HepG2 (cell line): ENCODE results near the gene IL22RA1. TPM values are rescaled to one million over a fixed set of nuclear protein-coding genes. Genes with fewer than 3 reads are reported as not detected.
A peak's percentile ranks its signal among the peaks of the same experiment; 100 is the strongest.

Experiments used
- CBFB ChIP-seq: sonication (generic); formaldehyde crosslinking; IDR thresholded peaks from 2 replicates; pipeline ENCODE4 v1.4.0; 2020; ENCODE audit warnings: missing genetic modification reagents
- FOXA3 ChIP-seq: IDR thresholded peaks from 2 replicates; pipeline ENCODE4 v1.6.1; 2016; ENCODE audit warnings: missing genetic modification reagents, missing compliant biosample characterization
- HIVEP1 ChIP-seq: sonication (generic); formaldehyde crosslinking; IDR thresholded peaks from 2 replicates; pipeline ENCODE4 v1.4.0; 2020; ENCODE audit warnings: mild to moderate bottlenecking, missing genetic modification reagents
- KLF16 ChIP-seq, 2 experiments: sonication (generic) in 1 of 2; formaldehyde crosslinking in 1 of 2; IDR thresholded peaks; 2 replicates each; pipeline versions ENCODE4 v1.6.1 to v1.8.0; 2016 to 2023; ENCODE audit warnings: missing genetic modification reagents in 2 of 2, missing compliant biosample characterization in 1 of 2
- KMT2B ChIP-seq: IDR thresholded peaks from 2 replicates; pipeline ENCODE4 v1.6.1; 2016; ENCODE audit warnings: missing genetic modification reagents, missing compliant biosample characterization
- MXI1 ChIP-seq: IDR thresholded peaks from 3 replicates; pipeline ENCODE4 v1.6.1; 2012; ENCODE audit warnings: low read depth, low read length, inconsistent platforms, borderline replicate concordance
- PAX8 ChIP-seq: sonication (generic); formaldehyde crosslinking; IDR thresholded peaks from 2 replicates; pipeline ENCODE4 v1.8.0; 2022; ENCODE audit warnings: mild to moderate bottlenecking, missing genetic modification reagents, borderline replicate concordance
- PHF20 ChIP-seq: sonication (generic); formaldehyde crosslinking; IDR thresholded peaks from 2 replicates; pipeline ENCODE4 v1.5.0; 2020; ENCODE audit warnings: mild to moderate bottlenecking, missing genetic modification reagents
- RFX1 ChIP-seq: fragments of 450-650 bp; IDR thresholded peaks from 2 replicates; pipeline ENCODE4 v1.6.1; 2017
- RORA ChIP-seq: sonication (generic); formaldehyde crosslinking; IDR thresholded peaks from 2 replicates; pipeline ENCODE4 v1.5.0; 2020; ENCODE audit warnings: mild to moderate bottlenecking, missing genetic modification reagents, moderate library complexity
- SMAD3 ChIP-seq: sonication (generic); formaldehyde crosslinking; IDR thresholded peaks from 2 replicates; pipeline ENCODE4 v1.4.0; 2020; ENCODE audit warnings: missing genetic modification reagents
- TAF1 ChIP-seq: sonication (generic); formaldehyde crosslinking; IDR thresholded peaks from 2 replicates; pipeline ENCODE4 v1.4.0; 2020; ENCODE audit warnings: missing genetic modification reagents
- TBX3 ChIP-seq: fragments of 450-650 bp; IDR thresholded peaks from 2 replicates; pipeline ENCODE4 v1.6.1; 2017; ENCODE audit warnings: antibody characterized with exemption, mild to moderate bottlenecking, inconsistent platforms, borderline replicate concordance
- ZNF160 ChIP-seq: sonication (generic); formaldehyde crosslinking; IDR thresholded peaks from 2 replicates; pipeline ENCODE4 v1.8.0; 2022; ENCODE audit warnings: mild to moderate bottlenecking, inconsistent platforms, missing genetic modification reagents
- ZNF234 ChIP-seq: sonication (generic); formaldehyde crosslinking; conservative IDR thresholded peaks from 2 replicates; pipeline ENCODE4 v1.5.1; 2020; ENCODE audit warnings: mild to moderate bottlenecking, missing genetic modification reagents
- ZNF263 ChIP-seq: sonication (generic); formaldehyde crosslinking; IDR thresholded peaks from 2 replicates; pipeline ENCODE4 v1.4.0; 2020; ENCODE audit warnings: missing genetic modification reagents
- ZNF264 ChIP-seq: sonication (generic); formaldehyde crosslinking; IDR thresholded peaks from 2 replicates; pipeline ENCODE4 v1.4.0; 2020; ENCODE audit warnings: missing genetic modification reagents
- ZNF678 ChIP-seq: sonication (generic); formaldehyde crosslinking; IDR thresholded peaks from 2 replicates; pipeline ENCODE4 v1.4.0; 2020; ENCODE audit warnings: mild to moderate bottlenecking, missing genetic modification reagents
- ZNF883 ChIP-seq: sonication (generic); formaldehyde crosslinking; IDR thresholded peaks from 2 replicates; pipeline ENCODE4 v1.5.1; 2020; ENCODE audit warnings: mild to moderate bottlenecking, missing genetic modification reagents; ENCODE audit errors: not compliant biosample characterization
- polyA plus RNA-seq, 8 experiments: library from polyadenylated mRNA; depleted of rRNA in 3 of 8; stranded (reverse) in 7 of 8; unstranded in 1 of 8; fragments of >200 nt; fragmentation: Illumina TruSeq in 4 of 8; extraction: Trizol in 4 of 8; gene quantifications; 2 replicates each; pipeline versions ENCODE4 v1.2.1 to v1.2.3, GENCODE V29; 2011 to 2016; ENCODE audit warnings: low read depth in 4 of 8, missing spikeins in 1 of 8, mixed read lengths in 1 of 8; ENCODE audit not compliant: insufficient read depth in 1 of 8
- total RNA-seq, 5 experiments: library from RNA; depleted of rRNA; stranded (reverse); fragments of >200 nt; fragmentation: Illumina TruSeq; extraction: Trizol; gene quantifications; 2 replicates each; pipeline ENCODE4 v1.2.3, GENCODE V29; 2016; ENCODE audit warnings: low read depth in 1 of 5
- TF ChIP-seq, protein P1 (sequence below): IDR thresholded peaks from 2 replicates; pipeline ENCODE4 v1.4.0; 2020; ENCODE audit warnings: mild to moderate bottlenecking, missing genetic modification reagents
- TF ChIP-seq, protein P2 (sequence below): sonication (generic); formaldehyde crosslinking; IDR thresholded peaks from 2 replicates; pipeline ENCODE4 v1.5.0; 2020; ENCODE audit warnings: missing genetic modification reagents, mild to moderate bottlenecking, borderline replicate concordance
- TF ChIP-seq, protein P3 (sequence below): sonication (generic); formaldehyde crosslinking; IDR thresholded peaks from 2 replicates; pipeline ENCODE4 v1.5.1; 2020; ENCODE audit warnings: missing genetic modification reagents, mild to moderate bottlenecking, borderline replicate concordance

Gene IL22RA1
- total and polyA plus RNA-seq, 2 of the 13 experiments (the other 11 are each of a cell fraction or from before 2014, with no cell fraction given), result 4.4 to 10.2 TPM

DNA sequence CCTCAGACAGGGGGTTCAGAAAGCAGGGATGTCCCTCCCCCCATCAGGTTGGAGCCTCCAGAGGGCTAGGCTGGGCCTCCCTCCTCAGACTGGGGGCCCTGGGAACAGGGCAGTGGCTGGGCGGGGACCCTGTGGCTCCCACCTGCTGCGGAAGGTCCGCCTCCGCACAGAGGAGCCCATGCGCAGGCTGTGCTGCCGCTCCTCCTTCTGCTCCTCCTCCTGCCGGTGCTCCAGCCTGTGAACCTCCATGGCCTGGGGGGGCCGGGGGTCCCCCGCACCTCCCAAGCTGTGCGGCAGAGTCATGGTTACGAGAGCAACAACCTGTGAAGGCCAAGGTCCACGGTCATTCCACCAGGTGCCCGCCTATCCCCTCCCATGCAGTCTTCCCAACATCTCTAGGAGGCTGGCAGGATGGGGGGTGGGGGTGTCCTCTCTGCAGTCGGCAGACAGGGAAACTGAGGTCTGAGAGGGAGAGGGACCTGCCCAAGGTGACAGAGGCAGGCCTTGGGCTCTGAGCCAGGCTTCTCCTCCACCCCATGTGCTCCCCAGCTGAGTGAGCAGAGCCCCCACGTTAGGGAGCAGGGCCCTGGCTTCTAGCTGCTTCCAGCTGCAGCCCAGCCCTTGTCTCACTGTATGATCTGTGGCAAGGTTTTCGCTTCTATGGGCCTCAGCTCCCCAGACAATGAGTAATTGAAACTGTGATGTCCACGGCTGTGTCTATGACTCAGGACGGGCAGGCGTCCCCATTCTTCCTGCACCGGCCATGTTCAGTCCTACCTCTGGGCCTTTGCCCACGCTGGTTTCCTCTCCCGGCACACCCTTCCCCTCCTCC, 34.4 kb downstream of the IL22RA1 start (continued):
- TF ChIP-seq ZNF883 (CRISPR knock-in tag) (peak; percentile 0), CBFB (CRISPR knock-in tag) (no peak; the same call in 1 of the 2 replicates), ZNF264 (no peak), TAF1 (CRISPR knock-in tag) (peak; percentile 60; the same call in 1 of the 2 replicates), PAX8 (CRISPR knock-in tag) (no peak), KLF16 (CRISPR knock-in tag; IDR thresholded peaks at IDR 0.05) (peak in 1 of 2 experiments; percentile 57; a peak in 2 of 4 replicates), RFX1 (peak; percentile 55; the same call in 1 of the 2 replicates), KMT2B (CRISPR knock-in tag) (peak; percentile 52; the same call in 1 of the 2 replicates), ZNF234 (no peak), HIVEP1 (CRISPR knock-in tag) (peak; percentile 37), ZNF160 (CRISPR knock-in tag) (0 out of 2 replicates have a peak, but pooled peaks have one; percentile 15), FOXA3 (CRISPR knock-in tag) (peak; percentile 29; the same call in 1 of the 2 replicates), PHF20 (CRISPR knock-in tag) (peak; percentile 59; the same call in 1 of the 2 replicates), TBX3 (no peak), ZNF263 (peak; percentile 100), ZNF678 (CRISPR knock-in tag) (peak; percentile 57; the same call in 1 of the 2 replicates), MXI1 (peak; percentile 20; the same call in 1 of the 3 replicates), RORA (CRISPR knock-in tag) (no peak), SMAD3 (CRISPR knock-in tag) (0 out of 2 replicates have a peak, but pooled peaks have one; percentile 15)
- TF ChIP-seq, protein P1, sequence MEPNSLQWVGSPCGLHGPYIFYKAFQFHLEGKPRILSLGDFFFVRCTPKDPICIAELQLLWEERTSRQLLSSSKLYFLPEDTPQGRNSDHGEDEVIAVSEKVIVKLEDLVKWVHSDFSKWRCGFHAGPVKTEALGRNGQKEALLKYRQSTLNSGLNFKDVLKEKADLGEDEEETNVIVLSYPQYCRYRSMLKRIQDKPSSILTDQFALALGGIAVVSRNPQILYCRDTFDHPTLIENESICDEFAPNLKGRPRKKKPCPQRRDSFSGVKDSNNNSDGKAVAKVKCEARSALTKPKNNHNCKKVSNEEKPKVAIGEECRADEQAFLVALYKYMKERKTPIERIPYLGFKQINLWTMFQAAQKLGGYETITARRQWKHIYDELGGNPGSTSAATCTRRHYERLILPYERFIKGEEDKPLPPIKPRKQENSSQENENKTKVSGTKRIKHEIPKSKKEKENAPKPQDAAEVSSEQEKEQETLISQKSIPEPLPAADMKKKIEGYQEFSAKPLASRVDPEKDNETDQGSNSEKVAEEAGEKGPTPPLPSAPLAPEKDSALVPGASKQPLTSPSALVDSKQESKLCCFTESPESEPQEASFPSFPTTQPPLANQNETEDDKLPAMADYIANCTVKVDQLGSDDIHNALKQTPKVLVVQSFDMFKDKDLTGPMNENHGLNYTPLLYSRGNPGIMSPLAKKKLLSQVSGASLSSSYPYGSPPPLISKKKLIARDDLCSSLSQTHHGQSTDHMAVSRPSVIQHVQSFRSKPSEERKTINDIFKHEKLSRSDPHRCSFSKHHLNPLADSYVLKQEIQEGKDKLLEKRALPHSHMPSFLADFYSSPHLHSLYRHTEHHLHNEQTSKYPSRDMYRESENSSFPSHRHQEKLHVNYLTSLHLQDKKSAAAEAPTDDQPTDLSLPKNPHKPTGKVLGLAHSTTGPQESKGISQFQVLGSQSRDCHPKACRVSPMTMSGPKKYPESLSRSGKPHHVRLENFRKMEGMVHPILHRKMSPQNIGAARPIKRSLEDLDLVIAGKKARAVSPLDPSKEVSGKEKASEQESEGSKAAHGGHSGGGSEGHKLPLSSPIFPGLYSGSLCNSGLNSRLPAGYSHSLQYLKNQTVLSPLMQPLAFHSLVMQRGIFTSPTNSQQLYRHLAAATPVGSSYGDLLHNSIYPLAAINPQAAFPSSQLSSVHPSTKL (CRISPR knock-in tag), result peak; percentile 80
- TF ChIP-seq, protein P2, sequence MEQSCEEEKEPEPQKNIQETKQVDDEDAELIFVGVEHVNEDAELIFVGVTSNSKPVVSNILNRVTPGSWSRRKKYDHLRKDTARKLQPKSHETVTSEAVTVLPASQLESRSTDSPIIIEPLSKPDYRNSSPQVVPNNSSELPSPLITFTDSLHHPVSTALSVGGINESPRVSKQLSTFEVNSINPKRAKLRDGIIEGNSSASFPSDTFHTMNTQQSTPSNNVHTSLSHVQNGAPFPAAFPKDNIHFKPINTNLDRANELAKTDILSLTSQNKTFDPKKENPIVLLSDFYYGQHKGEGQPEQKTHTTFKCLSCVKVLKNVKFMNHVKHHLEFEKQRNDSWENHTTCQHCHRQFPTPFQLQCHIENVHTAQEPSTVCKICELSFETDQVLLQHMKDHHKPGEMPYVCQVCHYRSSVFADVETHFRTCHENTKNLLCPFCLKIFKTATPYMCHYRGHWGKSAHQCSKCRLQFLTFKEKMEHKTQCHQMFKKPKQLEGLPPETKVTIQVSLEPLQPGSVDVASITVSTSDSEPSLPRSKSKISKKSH, result no peak
- TF ChIP-seq, protein P3, sequence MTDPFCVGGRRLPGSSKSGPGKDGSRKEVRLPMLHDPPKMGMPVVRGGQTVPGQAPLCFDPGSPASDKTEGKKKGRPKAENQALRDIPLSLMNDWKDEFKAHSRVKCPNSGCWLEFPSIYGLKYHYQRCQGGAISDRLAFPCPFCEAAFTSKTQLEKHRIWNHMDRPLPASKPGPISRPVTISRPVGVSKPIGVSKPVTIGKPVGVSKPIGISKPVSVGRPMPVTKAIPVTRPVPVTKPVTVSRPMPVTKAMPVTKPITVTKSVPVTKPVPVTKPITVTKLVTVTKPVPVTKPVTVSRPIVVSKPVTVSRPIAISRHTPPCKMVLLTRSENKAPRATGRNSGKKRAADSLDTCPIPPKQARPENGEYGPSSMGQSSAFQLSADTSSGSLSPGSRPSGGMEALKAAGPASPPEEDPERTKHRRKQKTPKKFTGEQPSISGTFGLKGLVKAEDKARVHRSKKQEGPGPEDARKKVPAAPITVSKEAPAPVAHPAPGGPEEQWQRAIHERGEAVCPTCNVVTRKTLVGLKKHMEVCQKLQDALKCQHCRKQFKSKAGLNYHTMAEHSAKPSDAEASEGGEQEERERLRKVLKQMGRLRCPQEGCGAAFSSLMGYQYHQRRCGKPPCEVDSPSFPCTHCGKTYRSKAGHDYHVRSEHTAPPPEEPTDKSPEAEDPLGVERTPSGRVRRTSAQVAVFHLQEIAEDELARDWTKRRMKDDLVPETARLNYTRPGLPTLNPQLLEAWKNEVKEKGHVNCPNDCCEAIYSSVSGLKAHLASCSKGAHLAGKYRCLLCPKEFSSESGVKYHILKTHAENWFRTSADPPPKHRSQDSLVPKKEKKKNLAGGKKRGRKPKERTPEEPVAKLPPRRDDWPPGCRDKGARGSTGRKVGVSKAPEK (CRISPR knock-in tag), result peak; percentile 86; the same call in 1 of the 2 replicates
